Natural killer cell (primary cell): ENCODE measurements around the gene COL6A3. TPM values are rescaled to one million over a fixed set of nuclear protein-coding genes. Genes with fewer than 3 reads are reported as not detected.

Experiments used
- ATAC-seq, 3 donors: fragments of 150-1000 bp in 2 of 3; fragments of 200-7000 bp in 1 of 3; cut with Tn5 transposase; 1 replicate in 1 of 3; 2 replicates in 2 of 3; pipeline ENCODE4 v1.10.0; 2021; ENCODE audit warnings: mild to moderate bottlenecking in 2 of 3, moderate library complexity in 2 of 3
- DNase-seq, 2 donors: peaks; one replicate each; pipeline versions ENCODE4 v3.0.0 to v3.0.0-alpha.2; 2013 to 2021; ENCODE audit warnings: mixed read lengths in 1 of 2
- H3K27ac ChIP-seq: one replicate; pipeline ENCODE4 v1.5.1; 2013; ENCODE audit warnings: mild to moderate bottlenecking, low read length
- H3K27me3 ChIP-seq: one replicate; pipeline ENCODE4 v1.6.1; 2013; ENCODE audit warnings: low read length; ENCODE audit not compliant: control insufficient read depth, insufficient read depth
- H3K36me3 ChIP-seq: one replicate; pipeline ENCODE4 v1.6.1; 2013; ENCODE audit warnings: low read length; ENCODE audit not compliant: control insufficient read depth, insufficient read depth
- H3K4me1 ChIP-seq: one replicate; pipeline ENCODE4 v1.6.1; 2013; ENCODE audit warnings: low read length; ENCODE audit not compliant: control insufficient read depth, insufficient read depth
- H3K4me3 ChIP-seq: one replicate; pipeline ENCODE4 v1.5.1; 2013; ENCODE audit warnings: low read length
- H3K9me3 ChIP-seq: one replicate; pipeline ENCODE4 v1.6.1; 2013; ENCODE audit warnings: low read length; ENCODE audit not compliant: control insufficient read depth, insufficient read depth
- H3K27ac Mint-ChIP-seq, 2 donors: one replicate each; pipeline ENCODE4 v1.8.0; 2022; ENCODE audit warnings: mild to moderate bottlenecking in 2 of 2, mixed read lengths in 2 of 2, moderate library complexity in 1 of 2
- H3K27me3 Mint-ChIP-seq, 2 donors: one replicate each; pipeline ENCODE4 v1.8.0; 2022; ENCODE audit warnings: low read depth in 2 of 2, mixed read lengths in 2 of 2
- H3K36me3 Mint-ChIP-seq: one replicate; pipeline ENCODE4 v1.8.0; 2022; ENCODE audit warnings: mixed read lengths
- H3K4me1 Mint-ChIP-seq, 2 donors: one replicate each; pipeline ENCODE4 v1.8.0; 2022; ENCODE audit warnings: mixed read lengths in 2 of 2
- H3K4me3 Mint-ChIP-seq: one replicate; pipeline ENCODE4 v1.8.0; 2022; ENCODE audit warnings: mild to moderate bottlenecking, moderate library complexity, mixed read lengths
- H3K9me3 Mint-ChIP-seq, 2 donors: one replicate each; pipeline ENCODE4 v1.8.0; 2022; ENCODE audit warnings: mixed read lengths in 2 of 2
- CTCF ChIP-seq: fragments of 200-600 bp; IDR thresholded peaks from one replicate; pipeline ENCODE4 v1.8.0; 2022; ENCODE audit warnings: antibody characterized with exemption
- WGBS: methylation state at CpG from one replicate; pipeline ENCODE4 v1.1.7; 2013; ENCODE audit warnings: missing lambda C conversion rate; ENCODE audit not compliant: insufficient coverage; 5-methylcytosine and 5-hydroxymethylcytosine counted together
- intact Hi-C: fragments of 100-400 bp; cut with micrococcal nuclease; formaldehyde crosslinking; loops from one replicate; pipeline ENCODE4 v1.14.2; 2022
- total RNA-seq, 4 donors: library from RNA; stranded (reverse); fragments of 120-200 nt in 1 of 4; gene quantifications; one replicate each; pipeline versions ENCODE4 v1.2.3 to v1.2.4, GENCODE V29; 2013 to 2022

COL6A3 gene
- total RNA-seq, 3 donors from 2014 or later (not counting 1 experiment from before 2014, with no cell fraction given) = 0.10 to 0.31 (median 0.29) TPM

DNA sequence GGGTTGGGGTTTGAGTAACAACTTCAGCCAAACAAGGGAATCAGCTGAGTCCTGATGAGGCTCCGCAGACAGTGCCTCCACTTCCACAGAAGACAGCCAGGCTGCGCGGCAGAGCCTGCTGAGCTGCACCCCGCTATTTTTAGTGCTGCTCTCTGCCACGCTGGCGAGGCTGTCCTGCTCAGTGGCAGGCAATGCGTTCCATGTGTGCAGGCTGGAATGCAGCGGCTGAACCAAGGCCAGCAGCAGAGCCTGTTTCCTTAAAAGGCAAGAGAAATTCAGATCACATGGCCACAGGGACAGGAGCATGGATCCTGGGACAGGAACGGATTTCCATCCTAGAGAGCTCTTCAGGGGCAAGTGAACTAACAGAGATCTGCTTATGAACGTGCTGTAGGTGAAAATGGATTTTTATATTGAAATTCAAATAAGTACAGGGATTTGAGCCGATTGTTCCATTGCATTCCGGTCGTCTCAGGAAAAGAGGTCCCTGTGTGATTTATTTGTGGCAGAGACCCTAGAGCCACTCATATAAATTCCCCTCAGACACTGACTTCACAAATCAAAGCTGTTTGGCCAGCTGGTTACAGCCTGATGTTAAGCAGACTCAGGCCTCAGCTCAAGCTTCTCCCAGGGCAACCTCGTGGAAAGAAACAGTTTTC lies 98.7 kb downstream of the COL6A3 start:
- intact Hi-C loops = no loop called here
- no peaks in the 10 kb centered on the region for H3K27me3 ChIP-seq
- H3K27ac Mint-ChIP-seq = no peak overlapping the region
- no peaks in the 10 kb centered on the region for H3K36me3 Mint-ChIP-seq
- no peak for DNase-seq
- no peak overlapping the region for H3K4me3 Mint-ChIP-seq
- no peaks in the 10 kb centered on the region for H3K4me1 Mint-ChIP-seq
- no peak overlapping the region for H3K27ac ChIP-seq
- peaks cover 16 to 20% of the 10 kb centered on the region in 2 donors for H3K27me3 Mint-ChIP-seq
- WGBS = 75% methylated on average over 13 of the region's 14 CpGs
- H3K36me3 ChIP-seq = no peaks in the 10 kb centered on the region
- no peaks in the 10 kb centered on the region for H3K4me1 ChIP-seq
- no peak for TF ChIP-seq CTCF
- no peaks in the 10 kb centered on the region for H3K9me3 ChIP-seq
- H3K9me3 Mint-ChIP-seq = no peaks in the 10 kb centered on the region
- H3K4me3 ChIP-seq = no peak overlapping the region
- ATAC-seq = no peak

DNA sequence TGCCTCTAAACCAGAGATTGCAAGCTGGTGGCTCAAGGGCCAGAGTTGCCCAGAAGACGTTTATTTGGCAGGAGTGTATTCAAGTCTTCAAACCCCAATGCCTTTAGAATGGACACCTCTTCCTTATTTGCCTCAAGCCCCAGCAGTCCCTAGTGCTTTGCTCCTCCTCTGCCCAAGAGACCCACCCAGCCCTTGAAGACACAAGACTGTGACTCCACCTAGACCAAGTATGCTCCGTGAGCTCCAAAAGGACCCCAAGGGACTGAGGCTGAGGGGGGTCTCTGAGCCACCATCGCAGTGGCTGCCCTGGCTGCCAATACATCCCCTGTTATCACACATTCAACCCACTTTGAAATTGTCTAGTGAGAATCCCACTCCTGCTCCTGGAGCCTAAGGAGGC lies 99.3 kb downstream of the COL6A3 start:
- no peak for TF ChIP-seq CTCF
- intact Hi-C loops = no loop called here
- DNase-seq = no peak
- H3K27me3 Mint-ChIP-seq = peaks cover 14 to 16% of the 10 kb centered on the region in 2 donors
- no peak overlapping the region for H3K27ac Mint-ChIP-seq
- no peaks in the 10 kb centered on the region for H3K9me3 Mint-ChIP-seq
- H3K36me3 Mint-ChIP-seq = no peaks in the 10 kb centered on the region
- Histone ChIP-seq H3K9me3 (no peaks in the 10 kb centered on the region), H3K4me3 (no peak overlapping the region), H3K27me3 (no peaks in the 10 kb centered on the region), H3K27ac (no peak overlapping the region), H3K36me3 (no peaks in the 10 kb centered on the region), H3K4me1 (no peaks in the 10 kb centered on the region)
- no peaks in the 10 kb centered on the region for H3K4me1 Mint-ChIP-seq
- no peak overlapping the region for H3K4me3 Mint-ChIP-seq
- 69% methylated on average over 3 of the region's 3 CpGs for WGBS
- no peak for ATAC-seq

- no peaks in the 10 kb centered on the region for H3K4me1 ChIP-seq
- DNase-seq (no peak), ATAC-seq (no peak)
- no peak for TF ChIP-seq CTCF
- H3K27ac ChIP-seq = no peak overlapping the region
- Mint-ChIP-seq H3K27me3 (peaks cover 16 to 17% of the 10 kb centered on the region in 2 donors), H3K9me3 (no peaks in the 10 kb centered on the region), H3K4me1 (no peaks in the 10 kb centered on the region), H3K27ac (no peak overlapping the region), H3K36me3 (no peaks in the 10 kb centered on the region), H3K4me3 (no peak overlapping the region)
- 89% methylated on average over 7 of the region's 7 CpGs for WGBS
- no peak overlapping the region for H3K4me3 ChIP-seq
- no peaks in the 10 kb centered on the region for H3K9me3 ChIP-seq
- intact Hi-C loops = no loop called here
- no peaks in the 10 kb centered on the region for H3K27me3 ChIP-seq
- no peaks in the 10 kb centered on the region for H3K36me3 ChIP-seq
Observed at GRCh38 chr2:237314198-237314597, 99.8 kb downstream of the COL6A3 start.
